ENCODE data around the gene PRUNE1.

GRCh38 chr1:151058692-151059091, 50.4 kb downstream of the PRUNE1 start:
- TF ChIP-seq CTCF (IDR thresholded peaks at IDR 0.05) (no peak), POLR2A (IDR thresholded peaks at IDR 0.05) (no peak)

All from thyroid gland (tissue), 4 donors.